GM19025 (cell line): ENCODE results near the gene PSME3IP1.
"Not testable (repeated sequence)": the region's sequence is repeated elsewhere in the genome, so short reads cannot be mapped to it uniquely, and the experiment has no call there.

ENCODE experiments used
- ATAC-seq: cut with Tn5 transposase; IDR thresholded peaks from one replicate; pipeline ENCODE4 v1.9.1; 2021; ENCODE audit warnings: mild to moderate bottlenecking, low read depth, moderate library complexity; ENCODE audit not compliant: unreplicated experiment

Gene PSME3IP1

GRCh38 chr16:57200926-57201325 lies 15.1 kb upstream of the PSME3IP1 start:
- not testable (repeated sequence) for ATAC-seq

DNA sequence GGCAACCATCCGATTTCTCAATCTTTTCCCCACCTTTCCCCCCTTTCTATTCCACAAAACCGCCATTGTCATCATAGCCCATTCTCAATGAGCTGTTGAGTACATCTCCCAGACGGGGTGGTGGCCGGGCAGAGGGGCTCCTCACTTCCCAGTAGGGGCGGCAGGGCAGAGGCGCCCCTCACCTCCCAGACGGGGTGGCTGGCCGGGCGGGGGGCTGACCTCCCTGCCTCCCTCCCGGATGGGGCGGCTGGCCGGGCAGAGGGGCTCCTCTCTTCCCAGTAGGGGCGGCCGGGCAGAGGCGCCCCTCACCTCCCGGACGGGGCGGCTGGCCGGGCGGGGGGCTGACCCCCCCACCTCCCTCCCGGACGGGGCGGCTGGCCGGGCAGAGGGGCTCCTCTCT lies 14.5 kb upstream of the PSME3IP1 start:
- ATAC-seq, result not testable (repeated sequence)

- ATAC-seq, result no peak
These were observed 10.9 kb upstream of the PSME3IP1 start for GRCh38 chr16:57196753-57197152.

- no peak for ATAC-seq
These were observed 10.4 kb upstream of the PSME3IP1 start for GRCh38 chr16:57196286-57196685.

DNA sequence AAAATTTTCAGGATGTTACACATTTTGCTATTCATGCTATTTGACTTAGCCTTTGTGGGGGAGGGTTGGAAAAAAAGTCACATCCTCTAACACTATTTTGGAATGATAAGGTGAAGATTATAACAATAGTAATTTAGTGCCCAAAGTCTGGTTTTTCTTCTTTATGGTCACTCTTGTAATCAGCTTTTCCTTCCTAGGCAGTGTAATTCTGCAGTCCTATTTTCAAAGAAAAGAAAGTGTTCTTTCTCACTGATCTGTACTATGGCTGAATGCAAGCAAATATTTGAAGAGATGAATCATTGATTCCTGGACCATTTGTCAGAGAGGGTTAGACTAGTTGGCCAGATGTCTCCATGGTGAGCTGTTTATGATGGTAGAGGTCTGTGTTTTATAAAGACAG lies 8.7 kb upstream of the PSME3IP1 start:
- ATAC-seq, result no peak

DNA sequence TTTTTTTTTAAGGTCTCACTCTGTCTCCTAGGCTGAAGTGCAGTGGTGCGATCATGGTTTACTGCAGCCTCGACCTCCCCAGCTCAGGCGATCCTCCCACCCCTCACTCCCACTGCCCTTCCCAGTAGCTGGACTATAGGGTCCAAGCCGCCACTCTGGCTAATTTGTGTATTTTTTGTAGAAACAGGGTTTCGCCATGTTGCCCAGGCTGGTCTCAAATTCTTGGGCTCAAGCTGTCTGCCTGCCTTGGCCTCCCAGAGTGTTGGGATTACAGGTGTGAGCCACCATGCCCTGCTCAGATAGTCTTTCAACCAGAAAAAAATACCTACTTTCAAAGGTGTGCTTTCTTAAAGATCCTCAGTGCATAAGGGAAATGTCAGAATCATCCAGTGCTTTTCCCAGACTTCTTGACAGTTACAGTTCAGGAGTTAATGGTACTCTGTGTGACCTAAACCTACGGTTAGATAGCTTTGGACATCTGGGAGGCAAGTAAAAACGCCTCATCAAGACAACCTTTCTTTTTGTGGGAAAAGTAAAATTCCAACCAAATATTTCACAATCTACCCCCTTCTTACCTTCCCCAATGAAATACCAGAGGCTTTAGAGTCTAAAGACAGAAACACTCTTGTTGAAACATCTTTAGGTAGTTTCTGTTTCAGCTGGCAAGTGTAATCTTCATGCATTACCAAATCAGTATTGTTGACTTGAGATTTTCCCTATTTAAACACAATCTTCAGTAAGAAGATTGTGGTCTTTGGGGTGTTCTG lies 7.1 kb upstream of the PSME3IP1 start:
- ATAC-seq, result no peak

DNA sequence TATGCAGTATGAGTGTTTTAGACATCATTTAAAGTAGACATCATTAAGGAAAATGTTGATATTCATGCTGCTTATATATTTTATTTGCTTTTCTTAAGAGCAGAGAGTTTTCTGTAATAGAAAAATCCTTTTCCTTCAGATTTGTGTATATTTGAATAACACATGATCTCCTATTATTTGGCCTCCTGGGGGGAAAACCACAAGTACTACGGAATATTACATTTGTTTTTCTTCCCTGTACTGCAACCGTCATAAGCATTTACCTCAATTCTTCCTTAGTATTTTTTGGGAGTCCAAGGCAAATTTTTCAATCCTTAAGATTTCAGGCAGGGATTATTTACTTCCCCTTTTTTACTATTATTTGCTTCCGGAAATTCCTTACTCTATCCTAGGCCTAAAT lies 6.3 kb upstream of the PSME3IP1 start:
- ATAC-seq, result no peak

DNA sequence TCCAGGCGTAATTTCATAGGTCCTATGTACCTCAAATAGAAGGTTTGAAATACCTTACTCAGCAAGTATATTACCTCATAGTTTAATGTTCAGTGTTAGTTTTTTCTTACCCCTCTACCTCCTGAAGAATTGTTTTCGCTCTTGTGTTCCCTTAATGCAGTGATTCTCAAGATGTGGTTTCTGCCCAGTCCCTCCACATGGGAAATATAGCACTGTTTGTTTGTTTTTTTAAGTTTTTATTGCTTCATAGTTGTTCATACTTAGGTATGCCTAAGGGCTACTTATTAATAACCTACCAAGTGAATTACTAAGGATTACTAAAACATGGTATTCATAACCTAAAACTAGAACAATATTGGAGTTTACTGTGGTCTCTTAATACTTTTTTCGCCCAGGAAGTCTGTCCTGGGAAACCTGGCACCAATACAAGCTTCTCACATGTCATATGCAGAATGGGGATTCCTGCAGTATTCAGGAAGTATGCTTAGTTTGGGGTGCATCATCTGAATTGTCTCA lies 5.3 kb upstream of the PSME3IP1 start:
- no peak for ATAC-seq

GRCh38 chr16:57190136-57190535 lies 4.3 kb upstream of the PSME3IP1 start:
- no peak for ATAC-seq

GRCh38 chr16:57189527-57189926 lies 3.7 kb upstream of the PSME3IP1 start:
- not testable (repeated sequence) for ATAC-seq

GRCh38 chr16:57188711-57189002 lies 2.8 kb upstream of the PSME3IP1 start:
- no peak for ATAC-seq

DNA sequence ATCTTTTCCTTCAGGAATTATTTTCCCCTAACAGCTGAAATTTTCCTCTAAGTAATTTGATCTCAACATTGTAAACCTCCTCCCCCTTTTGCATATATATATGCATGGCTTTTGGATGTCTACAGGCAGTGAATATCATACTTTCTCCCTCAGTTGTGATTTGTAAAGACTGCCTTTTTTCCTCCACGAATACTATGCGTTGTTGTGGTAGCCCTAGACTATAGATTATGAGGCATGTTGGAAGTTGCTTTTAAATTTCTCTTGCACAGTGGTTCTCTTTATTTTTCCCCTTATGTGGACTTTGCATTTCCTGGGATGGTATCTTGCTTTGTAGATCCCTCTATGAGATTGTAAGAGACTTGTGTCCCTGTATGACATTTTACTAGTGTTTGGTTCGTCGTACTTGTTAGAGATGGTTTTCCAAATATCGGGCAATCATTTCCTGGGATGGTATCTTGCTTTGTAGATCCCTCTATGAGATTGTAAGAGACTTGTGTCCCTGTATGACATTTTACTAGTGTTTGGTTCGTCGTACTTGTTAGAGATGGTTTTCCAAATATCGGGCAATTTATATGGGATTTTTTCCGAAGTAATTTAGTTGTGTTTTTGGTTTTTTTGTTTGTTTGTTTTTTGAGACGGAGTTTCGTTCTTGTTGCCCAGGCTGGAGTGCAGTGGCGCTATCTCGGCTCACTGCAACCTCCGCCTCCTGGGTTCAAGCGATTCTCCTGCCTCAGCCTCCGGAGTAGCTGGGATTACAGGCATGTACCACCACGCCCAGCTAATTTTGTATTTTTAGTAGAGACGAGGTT lies 2.3 kb upstream of the PSME3IP1 start:
- ATAC-seq, result not testable (repeated sequence)

DNA sequence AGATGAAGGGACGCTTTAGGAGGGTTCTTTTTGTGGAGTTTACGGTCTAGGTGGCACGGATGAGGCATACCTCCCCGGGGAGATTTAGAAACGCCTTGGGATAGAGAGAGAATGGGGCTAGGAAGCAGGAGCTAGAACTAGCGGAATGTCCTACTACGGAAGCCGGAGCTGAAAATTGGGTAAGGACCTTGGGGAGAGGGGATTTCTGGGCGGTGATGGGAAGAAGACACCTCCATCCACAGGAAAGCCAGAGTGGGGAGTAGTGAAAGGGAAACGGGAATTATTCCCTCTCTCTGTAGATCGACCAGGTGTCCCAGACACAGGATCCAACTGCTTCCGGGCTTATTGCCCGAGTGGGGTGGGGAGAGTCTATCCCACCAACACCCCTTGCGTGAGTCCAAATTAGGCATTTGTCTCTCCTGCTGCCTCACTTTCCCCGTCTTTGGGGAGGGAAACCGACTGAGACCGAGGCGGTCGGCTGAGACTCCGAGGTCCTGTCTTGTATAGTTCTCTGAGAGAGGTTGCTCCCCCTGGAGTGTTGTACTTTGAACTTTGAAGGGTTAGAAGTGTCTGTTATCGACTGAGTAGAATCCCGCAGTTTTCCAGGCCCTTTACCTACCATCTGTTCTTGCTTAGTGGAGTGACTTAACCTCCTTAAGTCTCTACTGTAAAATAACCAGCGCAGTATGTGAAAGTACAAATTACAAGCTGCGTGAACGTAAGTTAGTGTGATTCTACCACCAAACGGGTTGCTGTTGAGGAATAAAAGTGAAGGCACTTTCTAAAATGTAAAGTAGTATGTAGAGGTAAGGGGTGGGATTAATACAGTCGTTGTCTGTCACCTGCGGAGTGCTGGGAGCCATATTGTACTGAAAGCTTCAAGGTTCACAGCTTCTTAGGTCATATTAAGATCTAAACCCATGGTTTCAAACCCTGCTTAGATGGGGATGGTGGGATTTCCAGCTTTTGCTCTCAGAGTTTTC lies 1.3 kb upstream of the PSME3IP1 start:
- no peak for ATAC-seq

- peak; percentile 33 for ATAC-seq
These were observed 344 bp downstream of the PSME3IP1 start for GRCh38 chr16:57185446-57185944.

- ATAC-seq, result no peak
These were observed 873 bp downstream of the PSME3IP1 start for GRCh38 chr16:57184887-57185445.

- no peak for ATAC-seq
These were observed 1.7 kb downstream of the PSME3IP1 start for GRCh38 chr16:57184113-57184512.

DNA sequence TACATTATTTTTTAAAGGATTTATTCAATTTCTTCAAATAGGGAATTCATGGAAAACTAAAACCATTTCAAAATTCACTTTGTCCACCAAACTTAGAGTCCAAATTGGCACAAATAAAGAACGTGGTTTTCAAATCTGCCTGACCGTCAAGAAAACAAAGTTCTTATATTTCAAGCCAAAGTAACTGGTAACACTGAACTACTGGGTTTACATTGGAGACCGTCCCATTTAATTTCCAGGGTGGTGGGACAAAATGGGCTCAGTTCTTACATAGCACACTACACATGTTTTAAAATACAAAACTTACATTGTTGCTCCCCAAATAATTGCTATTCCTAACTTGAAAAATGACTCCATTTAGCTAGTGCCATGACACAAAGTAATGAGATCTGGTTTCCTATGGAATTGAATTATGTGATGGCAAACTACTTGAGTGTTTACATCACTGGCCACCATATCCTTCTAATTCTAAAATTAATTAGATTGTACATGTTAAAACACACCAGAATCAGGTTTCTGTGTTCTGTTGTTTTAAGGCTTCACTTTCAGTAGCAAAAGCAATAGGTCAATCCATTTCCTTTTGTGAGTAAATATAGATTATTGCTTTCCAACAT lies 6.5 kb downstream of the PSME3IP1 start:
- ATAC-seq, result no peak

DNA sequence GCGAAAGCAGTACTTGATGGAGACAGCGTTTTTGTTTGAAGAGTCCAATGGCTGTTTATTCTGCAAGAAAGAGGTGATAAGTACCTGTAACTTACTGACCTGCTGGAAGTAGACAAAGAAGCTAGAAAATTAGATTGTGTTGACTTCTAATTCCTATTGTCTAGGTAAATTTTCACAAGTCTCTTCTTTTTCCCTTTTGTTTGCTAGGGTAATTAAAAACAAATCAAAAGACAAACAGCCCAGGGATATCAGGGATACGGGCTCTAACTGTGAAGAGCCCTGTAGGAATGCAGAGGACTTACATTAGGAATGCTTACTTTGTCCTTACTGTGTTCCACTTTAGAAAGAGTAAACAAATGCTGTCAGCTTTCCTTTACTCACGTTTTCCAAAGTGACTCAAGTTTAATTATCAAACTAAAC lies 7.0 kb downstream of the PSME3IP1 start:
- ATAC-seq, result no peak

- no peak for ATAC-seq
These were observed 7.6 kb downstream of the PSME3IP1 start for GRCh38 chr16:57178196-57178595.

DNA sequence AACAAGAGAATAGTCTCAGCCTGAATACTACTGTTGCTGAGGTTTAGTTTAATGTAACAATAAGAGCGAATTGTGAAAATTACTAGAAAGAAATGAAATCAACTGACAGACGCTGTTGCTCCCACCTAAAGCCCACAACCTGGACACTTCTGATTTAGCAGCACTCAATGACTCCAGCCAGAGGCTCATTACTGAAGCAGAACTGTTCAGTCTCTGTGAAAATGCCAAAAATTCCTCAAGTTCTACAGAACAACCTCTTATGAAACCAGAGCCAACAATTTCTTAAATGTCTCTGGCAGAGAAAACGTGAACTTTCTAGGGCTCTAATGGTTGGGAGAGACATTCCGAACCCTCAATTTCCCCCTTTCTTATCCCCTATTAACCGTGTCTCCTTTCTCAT lies 9.9 kb downstream of the PSME3IP1 start:
- ATAC-seq, result no peak
